Activated T-cell treated with anti-CD3 and anti-CD28 coated beads for 4 hours (primary cell): ENCODE data around the gene IPO9.
"Not testable (repeated sequence)": the region's sequence is repeated elsewhere in the genome, so short reads cannot be mapped to it uniquely, and the experiment has no call there.

ENCODE experiments used
- DNase-seq: peaks from one replicate; pipeline ENCODE4 v3.0.0-alpha.2; 2020

Gene IPO9

DNA sequence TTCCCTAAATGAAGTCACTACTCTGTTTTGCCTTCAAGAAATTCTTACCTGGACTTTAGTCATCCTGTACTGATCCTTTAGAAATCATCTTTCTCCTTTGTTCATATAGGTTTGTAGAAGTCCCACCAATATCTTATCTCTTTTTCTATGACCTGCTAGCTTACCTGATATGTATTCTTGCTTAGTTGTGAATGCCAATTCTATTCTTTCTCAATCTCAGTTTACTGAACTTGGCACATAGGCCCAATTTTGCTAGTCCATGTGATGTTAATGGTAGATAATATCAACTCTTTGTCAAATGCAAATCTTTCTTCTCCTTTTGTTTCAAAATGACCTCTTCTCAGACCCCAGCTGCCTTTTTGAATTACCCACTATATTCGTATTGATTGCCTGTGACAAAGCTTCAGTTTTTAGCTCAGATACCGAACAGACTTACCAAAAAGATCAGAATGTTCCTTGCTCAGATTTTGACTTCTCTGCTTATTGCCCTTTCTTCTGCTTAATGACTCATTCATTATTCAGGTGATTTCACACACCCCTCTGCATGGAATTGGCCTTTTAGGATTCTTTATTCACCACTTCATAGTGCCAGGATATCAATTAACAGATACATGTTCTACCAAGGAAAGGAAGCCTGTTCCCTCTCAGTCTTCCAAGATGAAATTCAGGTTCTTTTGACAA, 20.6 kb downstream of the IPO9 start:
- DNase-seq = no peak

DNA sequence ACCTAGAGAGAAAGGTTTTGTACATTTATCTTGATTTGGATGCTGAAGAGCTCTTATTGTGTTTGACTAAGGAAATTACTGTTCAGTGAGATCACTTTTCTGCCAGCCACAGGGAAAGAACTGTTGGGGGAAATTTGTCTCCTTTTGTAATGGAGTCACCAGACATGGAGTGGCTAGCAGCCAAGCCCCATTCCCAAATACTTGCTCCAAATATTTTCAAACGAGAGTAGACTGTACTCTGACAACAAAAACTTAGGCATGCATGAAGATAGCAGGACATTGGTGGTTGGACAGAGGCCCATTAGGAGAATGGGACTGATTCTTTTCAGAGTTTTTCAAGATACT, 21.1 kb downstream of the IPO9 start:
- no peak for DNase-seq

- DNase-seq = no peak
These were observed 23.0 kb downstream of the IPO9 start for GRCh38 chr1:201851949-201852348.

DNA sequence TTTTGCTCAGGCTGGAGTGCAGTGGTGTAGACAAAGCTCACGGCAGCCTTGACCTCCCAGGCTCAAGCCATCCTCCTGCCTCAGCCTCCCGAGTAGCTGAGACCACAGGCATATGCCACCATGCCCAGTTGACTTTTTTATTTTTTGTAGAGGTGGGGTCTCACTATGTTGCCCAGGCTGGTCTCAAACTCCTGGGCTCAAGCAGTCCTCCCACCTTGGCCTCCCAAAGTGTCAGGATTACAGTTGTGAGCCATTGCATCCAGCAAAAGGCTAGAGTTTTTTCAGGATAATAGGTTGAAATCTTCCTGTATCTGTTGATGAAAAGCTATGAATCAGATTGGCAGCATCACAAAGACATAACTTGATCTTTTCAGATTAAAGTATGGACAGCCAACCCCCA, 27.8 kb downstream of the IPO9 start:
- not testable (repeated sequence) for DNase-seq

- no peak for DNase-seq
These were observed 30.5 kb downstream of the IPO9 start for GRCh38 chr1:201859424-201859823.

- no peak for DNase-seq
These were observed 32.5 kb downstream of the IPO9 start for GRCh38 chr1:201861448-201861847.

GRCh38 chr1:201870397-201870796, 41.4 kb downstream of the IPO9 start:
- no peak for DNase-seq

GRCh38 chr1:201874672-201875071, 45.7 kb downstream of the IPO9 start:
- DNase-seq = no peak

- DNase-seq = no peak
These were observed 47.3 kb downstream of the IPO9 start for GRCh38 chr1:201876148-201876818.

GRCh38 chr1:201877877-201878401, 49.0 kb downstream of the IPO9 start:
- no peak for DNase-seq

- DNase-seq = no peak
These were observed 52.1 kb downstream of the IPO9 start for GRCh38 chr1:201880928-201881571.

- no peak for DNase-seq
These were observed 52.7 kb downstream of the IPO9 start for GRCh38 chr1:201881617-201882016.

DNA sequence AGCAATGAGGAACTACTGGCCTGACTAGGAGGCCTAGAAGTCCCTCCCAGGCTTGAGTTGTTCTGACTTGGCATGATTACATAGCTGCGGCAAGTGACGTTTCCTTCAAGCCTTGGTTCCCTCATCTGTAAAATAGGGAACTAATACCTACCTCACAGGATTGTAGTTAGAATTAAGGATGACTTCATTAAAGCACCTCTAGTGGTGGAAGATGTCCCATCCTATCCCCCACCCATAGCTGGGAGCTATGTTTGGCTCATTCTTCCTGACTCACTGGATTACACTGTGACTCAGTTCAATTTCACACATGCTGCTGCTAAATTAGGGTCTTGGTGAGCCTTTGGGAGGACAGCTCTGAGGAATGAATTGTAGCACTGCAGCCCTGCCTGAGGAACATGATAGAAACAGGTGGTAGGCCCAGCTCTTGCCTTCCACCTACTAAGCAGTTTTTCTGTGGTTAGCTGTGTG, 53.7 kb downstream of the IPO9 start:
- no peak for DNase-seq

GRCh38 chr1:201883266-201883665, 54.3 kb downstream of the IPO9 start:
- DNase-seq = no peak

DNA sequence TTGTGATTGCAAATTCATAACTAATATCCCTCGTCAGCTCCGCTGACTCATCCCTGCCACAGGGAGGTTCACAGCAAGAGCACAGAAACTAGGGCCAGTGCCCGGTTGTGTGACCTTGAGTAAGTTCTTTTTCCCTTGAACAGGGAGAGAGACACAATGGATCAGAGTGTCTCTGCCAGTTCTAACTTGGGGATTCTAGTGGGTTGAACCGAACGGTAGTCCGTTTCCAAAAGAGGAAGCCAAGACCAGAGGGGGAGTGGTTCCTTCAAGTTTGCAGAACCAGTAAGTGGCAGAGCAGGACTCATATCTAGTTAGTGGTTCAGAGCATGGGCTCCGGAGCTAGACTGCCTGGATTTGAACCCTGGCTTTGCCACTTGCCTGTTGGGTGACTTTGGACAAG, 54.8 kb downstream of the IPO9 start:
- no peak for DNase-seq

GRCh38 chr1:201884425-201884824, 55.5 kb downstream of the IPO9 start:
- DNase-seq = no peak

DNA sequence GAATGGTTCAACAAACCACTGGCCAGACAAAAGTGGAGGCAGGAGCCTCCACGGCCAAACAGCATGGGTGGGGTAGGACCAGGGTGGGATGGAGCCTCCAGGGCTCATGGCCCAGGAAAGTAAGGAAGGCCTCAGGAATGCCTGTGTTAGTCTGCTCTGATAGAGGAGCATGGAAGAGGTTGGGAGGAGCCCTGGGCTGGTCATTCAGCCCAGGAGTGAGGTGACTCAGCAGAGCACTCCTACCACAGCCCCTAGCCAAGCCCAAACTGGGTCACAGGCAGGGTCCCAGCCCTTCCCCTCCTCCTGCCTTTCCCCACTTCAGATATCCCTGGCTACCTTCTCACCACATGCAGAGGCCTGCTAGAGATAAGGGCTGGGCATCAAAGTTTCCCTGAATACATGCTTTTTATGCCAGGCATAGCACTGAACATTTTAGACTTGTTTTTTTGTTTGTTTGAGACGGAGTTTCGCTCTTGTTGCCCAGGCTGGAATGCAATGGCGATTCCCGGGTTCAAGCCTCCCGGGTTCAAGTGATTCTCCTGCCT, 56.6 kb downstream of the IPO9 start:
- no peak for DNase-seq

- DNase-seq = no peak
These were observed 57.3 kb downstream of the IPO9 start for GRCh38 chr1:201886103-201886885.

- DNase-seq = no peak
These were observed 58.3 kb downstream of the IPO9 start for GRCh38 chr1:201887116-201887866.

DNA sequence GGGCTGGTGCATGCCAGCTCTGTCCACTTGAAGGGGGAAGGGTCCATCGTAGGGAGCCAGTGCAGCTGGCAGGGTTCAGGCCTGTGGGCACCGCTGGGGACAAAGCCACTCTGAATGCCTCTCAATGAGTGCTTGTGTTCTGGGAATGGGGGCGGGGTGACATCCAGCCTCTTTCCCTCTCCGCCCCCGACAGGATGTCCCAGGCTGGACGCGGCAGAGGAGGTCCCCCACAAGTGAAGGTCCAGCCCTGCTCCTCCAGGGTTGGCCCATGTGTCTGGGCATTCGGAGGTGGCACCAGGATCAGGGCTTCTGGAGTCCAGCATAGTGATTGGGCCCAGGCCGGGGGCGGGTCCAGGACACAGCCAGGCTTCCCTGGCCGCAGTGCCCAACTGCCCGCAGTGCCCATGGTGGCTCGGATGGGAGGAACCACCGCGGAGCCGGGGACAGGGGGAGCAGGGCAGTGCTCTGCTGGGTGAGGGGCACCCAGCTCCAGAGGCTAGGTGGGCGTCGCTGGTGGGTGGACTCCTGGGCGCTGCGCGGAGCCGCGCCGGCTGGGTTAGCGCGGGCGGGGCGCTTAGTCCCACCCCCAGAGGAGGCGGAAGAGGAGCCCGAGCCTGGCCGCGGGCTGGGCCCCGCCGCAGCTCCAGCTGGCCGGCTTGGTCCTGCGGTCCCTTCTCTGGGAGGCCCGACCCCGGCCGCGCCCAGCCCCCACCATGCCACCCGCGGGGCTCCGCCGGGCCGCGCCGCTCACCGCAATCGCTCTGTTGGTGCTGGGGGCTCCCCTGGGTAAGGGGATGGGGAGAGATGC, 59.5 kb downstream of the IPO9 start, which contains the start of gene SHISA4:
SHISA4 (plus strand) TSS at position 617 of the 808 bp plus-strand sequence; CDS start at position 714, 97 bp downstream.
- DNase-seq = no peak
